Measurements from ENCODE around the gene S100A5.
"Not testable (repeated sequence)": the region's sequence is repeated elsewhere in the genome, so short reads cannot be mapped to it uniquely, and the experiment has no call there.

Gene S100A5

DNA sequence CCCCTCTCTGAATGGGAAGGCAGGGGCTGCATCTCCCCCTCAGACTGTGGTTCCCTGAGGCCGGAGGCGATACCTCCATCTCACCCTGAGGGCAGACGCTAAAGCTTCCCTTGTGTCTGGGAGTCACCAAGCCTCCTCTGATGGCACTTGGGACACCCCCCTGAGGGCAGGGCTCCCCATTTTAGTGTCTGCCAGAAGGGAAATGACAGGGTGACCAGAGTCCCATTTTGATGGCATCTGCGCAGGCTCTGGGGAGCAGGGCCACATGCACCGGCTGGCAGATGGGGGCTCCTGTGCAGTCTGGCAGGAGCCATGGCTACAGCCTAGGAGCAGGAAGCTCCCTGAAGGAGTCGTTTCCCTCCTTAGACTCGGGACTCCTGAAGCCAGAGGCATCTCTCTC is 23.3 kb upstream of the S100A5 start:
- Histone ChIP-seq H3K79me2 (ENCODE audit: insufficient read depth, low read length) (no peaks in the 10 kb centered on the region), H3F3A (ENCODE audit: low read depth) (no peaks in the 10 kb centered on the region), H3K9me3 (ENCODE audit: insufficient read depth, low read depth, low read length) (no peaks in the 10 kb centered on the region), H3K27me3 (ENCODE audit: insufficient read depth, low read length, poor library complexity, severe bottlenecking) (no peaks in the 10 kb centered on the region), H3K36me3 (ENCODE audit: insufficient read depth, low read length) (no peaks in the 10 kb centered on the region), H3K4me2 (ENCODE audit: low read depth, low read length, poor library complexity, severe bottlenecking) (no peak overlapping the region), H3K9ac (ENCODE audit: low read depth, low read length, poor library complexity, severe bottlenecking) (no peak overlapping the region), H3K4me1 (ENCODE audit: insufficient read depth, low read length, poor library complexity, severe bottlenecking) (peaks cover 32% of the 10 kb centered on the region), H4K20me1 (ENCODE audit: insufficient read depth, low read length, poor library complexity, severe bottlenecking) (no peaks in the 10 kb centered on the region), H3K9me2 (replicated peaks; ENCODE audit: low read depth, low read length) (no peaks in the 10 kb centered on the region), H2AFZ (ENCODE audit: low read length) (no peak overlapping the region), H3K4me3 (ENCODE audit: low read length, poor library complexity, severe bottlenecking) (no peak overlapping the region)
- no peak for TF ChIP-seq EZH2phosphoT487 (IDR thresholded peaks at IDR 0.05; ENCODE audit: borderline replicate concordance)
- TF ChIP-seq, protein P1, sequence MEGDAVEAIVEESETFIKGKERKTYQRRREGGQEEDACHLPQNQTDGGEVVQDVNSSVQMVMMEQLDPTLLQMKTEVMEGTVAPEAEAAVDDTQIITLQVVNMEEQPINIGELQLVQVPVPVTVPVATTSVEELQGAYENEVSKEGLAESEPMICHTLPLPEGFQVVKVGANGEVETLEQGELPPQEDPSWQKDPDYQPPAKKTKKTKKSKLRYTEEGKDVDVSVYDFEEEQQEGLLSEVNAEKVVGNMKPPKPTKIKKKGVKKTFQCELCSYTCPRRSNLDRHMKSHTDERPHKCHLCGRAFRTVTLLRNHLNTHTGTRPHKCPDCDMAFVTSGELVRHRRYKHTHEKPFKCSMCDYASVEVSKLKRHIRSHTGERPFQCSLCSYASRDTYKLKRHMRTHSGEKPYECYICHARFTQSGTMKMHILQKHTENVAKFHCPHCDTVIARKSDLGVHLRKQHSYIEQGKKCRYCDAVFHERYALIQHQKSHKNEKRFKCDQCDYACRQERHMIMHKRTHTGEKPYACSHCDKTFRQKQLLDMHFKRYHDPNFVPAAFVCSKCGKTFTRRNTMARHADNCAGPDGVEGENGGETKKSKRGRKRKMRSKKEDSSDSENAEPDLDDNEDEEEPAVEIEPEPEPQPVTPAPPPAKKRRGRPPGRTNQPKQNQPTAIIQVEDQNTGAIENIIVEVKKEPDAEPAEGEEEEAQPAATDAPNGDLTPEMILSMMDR (conservative IDR thresholded peaks at IDR 0.05; ENCODE audit: low read length), result no peak

GRCh38 chr1:153563483-153563901 is 22.8 kb upstream of the S100A5 start:
- Histone ChIP-seq H3K79me2 (ENCODE audit: insufficient read depth, low read length) (no peaks in the 10 kb centered on the region), H3F3A (ENCODE audit: low read depth) (no peaks in the 10 kb centered on the region), H2AFZ (ENCODE audit: low read length) (no peak overlapping the region), H3K4me1 (ENCODE audit: insufficient read depth, low read length, poor library complexity, severe bottlenecking) (peaks cover 28% of the 10 kb centered on the region), H4K20me1 (ENCODE audit: insufficient read depth, low read length, poor library complexity, severe bottlenecking) (no peaks in the 10 kb centered on the region), H3K4me2 (ENCODE audit: low read depth, low read length, poor library complexity, severe bottlenecking) (no peak overlapping the region), H3K9me2 (replicated peaks; ENCODE audit: low read depth, low read length) (no peaks in the 10 kb centered on the region), H3K9ac (ENCODE audit: low read depth, low read length, poor library complexity, severe bottlenecking) (no peak overlapping the region), H3K9me3 (ENCODE audit: insufficient read depth, low read depth, low read length) (no peaks in the 10 kb centered on the region), H3K36me3 (ENCODE audit: insufficient read depth, low read length) (no peaks in the 10 kb centered on the region), H3K4me3 (ENCODE audit: low read length, poor library complexity, severe bottlenecking) (no peak overlapping the region), H3K27me3 (ENCODE audit: insufficient read depth, low read length, poor library complexity, severe bottlenecking) (no peaks in the 10 kb centered on the region)
- TF ChIP-seq, protein P1 (conservative IDR thresholded peaks at IDR 0.05; ENCODE audit: low read length), result no peak

- not testable (repeated sequence) for H3K36me3 ChIP-seq (ENCODE audit: insufficient read depth, low read length); H3K4me2 ChIP-seq (ENCODE audit: low read depth, low read length, poor library complexity, severe bottlenecking); H2AFZ ChIP-seq (ENCODE audit: low read length)
Measured at GRCh38 chr1:153562021-153562420, 21.3 kb upstream of the S100A5 start.

GRCh38 chr1:153561466-153561985 is 20.8 kb upstream of the S100A5 start:
- H3K9ac ChIP-seq (ENCODE audit: low read depth, low read length, poor library complexity, severe bottlenecking), result no peak overlapping the region

More at GRCh38 chr1:153562021-153562420, 21.3 kb upstream of the S100A5 start:
- H3K9me2 ChIP-seq (replicated peaks; ENCODE audit: low read depth, low read length); H3F3A ChIP-seq (ENCODE audit: low read depth); H3K9ac ChIP-seq (ENCODE audit: low read depth, low read length, poor library complexity, severe bottlenecking); H3K27me3 ChIP-seq (ENCODE audit: insufficient read depth, low read length, poor library complexity, severe bottlenecking); H3K79me2 ChIP-seq (ENCODE audit: insufficient read depth, low read length); H4K20me1 ChIP-seq (ENCODE audit: insufficient read depth, low read length, poor library complexity, severe bottlenecking); H3K4me3 ChIP-seq (ENCODE audit: low read length, poor library complexity, severe bottlenecking); H3K9me3 ChIP-seq (ENCODE audit: insufficient read depth, low read depth, low read length): not testable (repeated sequence)
- H3K4me1 ChIP-seq (ENCODE audit: insufficient read depth, low read length, poor library complexity, severe bottlenecking), result peaks cover 16% of the 10 kb centered on the region

More at GRCh38 chr1:153561466-153561985, 20.8 kb upstream of the S100A5 start:
- Histone ChIP-seq H3K9me3 (ENCODE audit: insufficient read depth, low read depth, low read length) (no peaks in the 10 kb centered on the region), H3K4me3 (ENCODE audit: low read length, poor library complexity, severe bottlenecking) (no peak overlapping the region), H3K4me2 (ENCODE audit: low read depth, low read length, poor library complexity, severe bottlenecking) (no peak overlapping the region), H3K4me1 (ENCODE audit: insufficient read depth, low read length, poor library complexity, severe bottlenecking) (peaks cover 11% of the 10 kb centered on the region), H3F3A (ENCODE audit: low read depth) (no peaks in the 10 kb centered on the region), H3K27me3 (ENCODE audit: insufficient read depth, low read length, poor library complexity, severe bottlenecking) (no peaks in the 10 kb centered on the region), H2AFZ (ENCODE audit: low read length) (no peak overlapping the region), H3K9me2 (replicated peaks; ENCODE audit: low read depth, low read length) (no peaks in the 10 kb centered on the region), H3K79me2 (ENCODE audit: insufficient read depth, low read length) (no peaks in the 10 kb centered on the region), H3K36me3 (ENCODE audit: insufficient read depth, low read length) (no peaks in the 10 kb centered on the region), H4K20me1 (ENCODE audit: insufficient read depth, low read length, poor library complexity, severe bottlenecking) (no peaks in the 10 kb centered on the region)
- TF ChIP-seq EZH2phosphoT487 (IDR thresholded peaks at IDR 0.05; ENCODE audit: borderline replicate concordance), result no peak
- TF ChIP-seq, protein P1 (conservative IDR thresholded peaks at IDR 0.05; ENCODE audit: low read length), result no peak
